Right atrium auricular region (tissue), 2 donors: ENCODE measurements around the gene GPR141. TPM values are rescaled to one million over a fixed set of nuclear protein-coding genes. Genes with fewer than 3 reads are reported as not detected.

Source experiments
- DNase-seq: peaks from one replicate; pipeline ENCODE4 v3.0.0-alpha.2; 2019; ENCODE audit warnings: low spot score
- H3K27ac ChIP-seq, 2 donors: fragments of 200-600 bp; sonication (generic); 1 replicate in 1 of 2; 2 replicates in 1 of 2; pipeline ENCODE4 v1.5.1; 2016 to 2019
- H3K27me3 ChIP-seq, 2 donors: fragments of 200-600 bp; sonication (generic); one replicate each; pipeline versions ENCODE4 v1.5.1 to v1.6.0; 2017 to 2019
- H3K36me3 ChIP-seq: fragments of 200-600 bp; sonication (generic); one replicate; pipeline ENCODE4 v1.5.1; 2016
- H3K4me1 ChIP-seq, 2 donors: fragments of 200-600 bp; sonication (generic); one replicate each; pipeline versions ENCODE4 v1.5.1 to v1.6.0; 2017 to 2019
- H3K4me3 ChIP-seq, 2 donors: fragments of 200-600 bp; sonication (generic); 1 replicate in 1 of 2; 2 replicates in 1 of 2; pipeline ENCODE4 v1.5.1; 2017 to 2019; ENCODE audit warnings: mild to moderate bottlenecking in 1 of 2, moderate library complexity in 1 of 2
- H3K9me3 ChIP-seq, 2 donors: fragments of 200-600 bp; sonication (generic); one replicate each; pipeline ENCODE4 v1.5.1; 2019
- CTCF ChIP-seq, 2 donors: fragments of 200-600 bp; sonication (generic); IDR thresholded peaks; one replicate each; pipeline ENCODE4 v1.5.1; 2019; ENCODE audit warnings: antibody characterized with exemption in 2 of 2
- total RNA-seq, 2 donors: library from RNA; depleted of rRNA; stranded (reverse); fragments of >200 nt; gene quantifications; one replicate each; pipeline ENCODE4 v1.1.0, GENCODE V29; 2016

GPR141 gene
- total RNA-seq, 2 donors from 2014 or later: 0.55 TPM; not detected in 1

- Histone ChIP-seq H3K4me3 (no peak overlapping the region), H3K36me3 (no peaks in the 10 kb centered on the region), H3K27me3 (no peaks in the 10 kb centered on the region), H3K27ac (no peak overlapping the region), H3K4me1 (no peaks in the 10 kb centered on the region), H3K9me3 (no peaks in the 10 kb centered on the region)
- DNase-seq: no peak
- TF ChIP-seq CTCF (IDR thresholded peaks at IDR 0.05): no peak
These were observed 26.3 kb downstream of the GPR141 start for GRCh38 chr7:37709631-37710509.

DNA sequence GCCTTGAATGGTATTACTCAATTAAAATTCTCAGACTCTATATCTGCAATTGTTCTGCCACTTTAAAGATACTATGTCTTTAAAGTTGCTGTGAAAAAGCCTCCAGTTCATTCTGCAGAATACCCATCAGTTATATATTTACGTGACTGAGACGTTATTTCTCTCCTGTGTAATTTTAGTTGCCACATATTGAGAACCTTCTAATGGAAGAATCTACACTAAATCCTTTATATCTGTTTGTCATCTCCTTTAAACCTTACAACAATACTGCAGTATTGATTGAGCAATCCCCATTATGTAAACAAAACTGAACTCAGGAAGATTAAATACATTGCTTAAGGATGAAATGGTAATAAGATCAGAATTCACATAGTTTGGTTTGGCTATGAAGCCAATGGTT lies 30.0 kb downstream of the GPR141 start:
- no peak overlapping the region for H3K27ac ChIP-seq
- no peaks in the 10 kb centered on the region for H3K36me3 ChIP-seq
- no peaks in the 10 kb centered on the region for H3K9me3 ChIP-seq
- no peak overlapping the region for H3K4me3 ChIP-seq
- no peaks in the 10 kb centered on the region for H3K27me3 ChIP-seq
- DNase-seq: no peak
- no peaks in the 10 kb centered on the region for H3K4me1 ChIP-seq
- TF ChIP-seq CTCF (IDR thresholded peaks at IDR 0.05): no peak

GRCh38 chr7:37714606-37715005 lies 31.0 kb downstream of the GPR141 start:
- no peaks in the 10 kb centered on the region for H3K27me3 ChIP-seq
- H3K9me3 ChIP-seq: no peaks in the 10 kb centered on the region
- no peak overlapping the region for H3K4me3 ChIP-seq
- no peak overlapping the region for H3K27ac ChIP-seq
- TF ChIP-seq CTCF (IDR thresholded peaks at IDR 0.05): no peak
- H3K36me3 ChIP-seq: no peaks in the 10 kb centered on the region
- no peaks in the 10 kb centered on the region for H3K4me1 ChIP-seq
- DNase-seq: no peak

GRCh38 chr7:37718585-37718984 lies 35.0 kb downstream of the GPR141 start:
- no peak overlapping the region for H3K27ac ChIP-seq
- no peaks in the 10 kb centered on the region for H3K27me3 ChIP-seq
- H3K4me3 ChIP-seq: no peak overlapping the region
- TF ChIP-seq CTCF (IDR thresholded peaks at IDR 0.05): no peak
- H3K9me3 ChIP-seq: no peaks in the 10 kb centered on the region
- no peaks in the 10 kb centered on the region for H3K4me1 ChIP-seq
- no peak for DNase-seq
- no peaks in the 10 kb centered on the region for H3K36me3 ChIP-seq

GRCh38 chr7:37719077-37719476 lies 35.5 kb downstream of the GPR141 start:
- Histone ChIP-seq H3K27me3 (no peaks in the 10 kb centered on the region), H3K27ac (no peak overlapping the region), H3K36me3 (no peaks in the 10 kb centered on the region), H3K9me3 (no peaks in the 10 kb centered on the region), H3K4me3 (no peak overlapping the region), H3K4me1 (no peaks in the 10 kb centered on the region)
- no peak for DNase-seq
- TF ChIP-seq CTCF (IDR thresholded peaks at IDR 0.05): no peak

DNA sequence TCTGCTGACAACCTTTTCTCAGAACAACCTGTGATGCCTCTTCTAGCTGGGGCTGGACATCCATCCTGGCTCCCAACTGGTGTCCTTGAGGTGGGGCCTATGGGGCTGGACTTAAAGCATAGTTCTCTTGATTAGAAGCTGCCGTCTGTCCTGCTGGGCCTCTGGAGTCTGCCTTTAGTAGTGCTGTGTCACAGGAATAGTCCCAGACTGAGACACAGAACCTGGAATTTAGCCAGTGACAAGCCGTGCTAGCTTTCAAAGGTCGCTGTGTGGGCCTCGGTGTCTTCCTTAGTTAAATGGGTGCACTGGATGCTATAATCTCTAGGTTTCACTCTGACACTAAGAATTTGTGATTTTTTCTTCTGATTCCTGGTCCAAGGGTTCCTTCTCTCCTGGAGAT lies 41.2 kb downstream of the GPR141 start:
- no peak for TF ChIP-seq CTCF (IDR thresholded peaks at IDR 0.05)
- Histone ChIP-seq H3K4me3 (no peak overlapping the region), H3K9me3 (no peaks in the 10 kb centered on the region), H3K27ac (no peak overlapping the region), H3K4me1 (peaks cover 0 to 13% of the 10 kb centered on the region in 2 donors), H3K27me3 (no peaks in the 10 kb centered on the region), H3K36me3 (no peaks in the 10 kb centered on the region)
- DNase-seq: no peak
